Upper lobe of left lung (tissue), 6 donors: ENCODE results near the gene PLCL2. TPM values are rescaled to one million over a fixed set of nuclear protein-coding genes. Genes with fewer than 3 reads are reported as not detected.

ENCODE experiments used
- ATAC-seq, 2 donors: fragments of 200-7000 bp; cut with Tn5 transposase; one replicate each; pipeline ENCODE4 v1.9.1; 2022; ENCODE audit warnings: mild to moderate bottlenecking in 2 of 2, moderate library complexity in 2 of 2; ENCODE audit not compliant: low FRiP score in 2 of 2
- DNase-seq, 2 donors: peaks; one replicate each; pipeline ENCODE4 v3.0.0-alpha.2; 2019 to 2020
- H3K27ac ChIP-seq, 4 donors: fragments of 200-600 bp; sonication (generic); one replicate each; pipeline ENCODE4 v1.5.1; 2016 to 2019
- H3K27me3 ChIP-seq, 4 donors: fragments of 200-600 bp; sonication (generic); one replicate each; pipeline ENCODE4 v1.5.1; 2017 to 2019
- H3K36me3 ChIP-seq, 4 donors: fragments of 200-600 bp; sonication (generic); one replicate each; pipeline ENCODE4 v1.5.1; 2016 to 2019
- H3K4me1 ChIP-seq, 4 donors: fragments of 200-600 bp; sonication (generic); one replicate each; pipeline ENCODE4 v1.5.1; 2018 to 2019
- H3K4me3 ChIP-seq, 4 donors: fragments of 200-600 bp; sonication (generic); one replicate each; pipeline ENCODE4 v1.5.1; 2017 to 2019; ENCODE audit warnings: mild to moderate bottlenecking in 2 of 4, moderate library complexity in 1 of 4
- H3K9me3 ChIP-seq, 4 donors: fragments of 200-600 bp; sonication (generic); one replicate each; pipeline ENCODE4 v1.5.1; 2018 to 2019
- EP300 ChIP-seq, 4 donors: sonication (generic); formaldehyde crosslinking; IDR thresholded peaks; one replicate each; pipeline ENCODE4 v1.5.1; 2017; ENCODE audit warnings: antibody characterized with exemption in 4 of 4, control low read depth in 2 of 4
- POLR2A ChIP-seq, 4 donors: fragments of 450-650 bp; IDR thresholded peaks; one replicate each; pipeline ENCODE4 v1.5.1; 2016 to 2017; ENCODE audit warnings: antibody characterized with exemption in 4 of 4, mild to moderate bottlenecking in 2 of 4
- POLR2AphosphoS5 ChIP-seq, 2 donors: sonication (generic); formaldehyde crosslinking; IDR thresholded peaks; one replicate each; pipeline ENCODE4 v1.5.1; 2017; ENCODE audit warnings: antibody characterized with exemption in 2 of 2
- WGBS, 2 donors: methylation state at CpG; one replicate each; pipeline ENCODE4 v1.1.5; 2017 to 2018; 5-methylcytosine and 5-hydroxymethylcytosine counted together
- total RNA-seq, 6 donors: library from RNA; depleted of rRNA in 4 of 6; stranded (reverse); fragments of >200 nt in 4 of 6; gene quantifications; one replicate each; pipeline versions ENCODE4 v1.1.0 to v1.2.1, GENCODE V29; 2016 to 2021
- TF ChIP-seq, protein P1 (sequence below), 6 experiments: fragments of 450-650 bp in 4 of 6; fragments of 200-600 bp in 2 of 6; sonication (generic) in 2 of 6; IDR thresholded peaks; one replicate each; pipeline ENCODE4 v1.5.1; 2016 to 2019; ENCODE audit warnings: antibody characterized with exemption in 6 of 6
- donor health status: DM: no; HTN: no; CAD: no; lungs with moderate emphysema.
- donor health status: DM: no; HTN: yes; CAD: no; lungs with severe emphysema.

PLCL2 gene
- total RNA-seq, 6 donors from 2014 or later = 6.5 to 15.8 (median 10.7) TPM

DNA sequence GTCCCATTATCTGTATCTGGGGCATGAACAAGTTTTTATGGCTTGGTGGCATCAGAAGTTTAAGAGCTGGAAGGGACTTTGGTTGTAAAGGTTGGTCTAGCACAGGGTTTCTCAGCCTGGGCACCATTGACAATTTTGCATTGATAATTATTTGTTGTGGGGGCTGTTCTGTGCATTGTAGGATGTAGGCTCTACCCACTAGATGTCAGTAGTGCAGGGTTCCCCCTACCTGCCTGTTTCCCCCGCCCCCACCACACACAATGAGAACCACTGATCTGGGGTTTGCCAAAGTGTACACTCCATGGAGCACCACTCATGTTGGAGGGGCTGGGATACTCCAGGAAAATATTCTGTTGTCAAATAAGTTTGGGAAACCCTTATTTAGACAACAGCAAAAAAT is 42.7 kb downstream of the PLCL2 start:
- H3K4me3 ChIP-seq = no peak overlapping the region
- TF ChIP-seq, protein P1, sequence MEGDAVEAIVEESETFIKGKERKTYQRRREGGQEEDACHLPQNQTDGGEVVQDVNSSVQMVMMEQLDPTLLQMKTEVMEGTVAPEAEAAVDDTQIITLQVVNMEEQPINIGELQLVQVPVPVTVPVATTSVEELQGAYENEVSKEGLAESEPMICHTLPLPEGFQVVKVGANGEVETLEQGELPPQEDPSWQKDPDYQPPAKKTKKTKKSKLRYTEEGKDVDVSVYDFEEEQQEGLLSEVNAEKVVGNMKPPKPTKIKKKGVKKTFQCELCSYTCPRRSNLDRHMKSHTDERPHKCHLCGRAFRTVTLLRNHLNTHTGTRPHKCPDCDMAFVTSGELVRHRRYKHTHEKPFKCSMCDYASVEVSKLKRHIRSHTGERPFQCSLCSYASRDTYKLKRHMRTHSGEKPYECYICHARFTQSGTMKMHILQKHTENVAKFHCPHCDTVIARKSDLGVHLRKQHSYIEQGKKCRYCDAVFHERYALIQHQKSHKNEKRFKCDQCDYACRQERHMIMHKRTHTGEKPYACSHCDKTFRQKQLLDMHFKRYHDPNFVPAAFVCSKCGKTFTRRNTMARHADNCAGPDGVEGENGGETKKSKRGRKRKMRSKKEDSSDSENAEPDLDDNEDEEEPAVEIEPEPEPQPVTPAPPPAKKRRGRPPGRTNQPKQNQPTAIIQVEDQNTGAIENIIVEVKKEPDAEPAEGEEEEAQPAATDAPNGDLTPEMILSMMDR (IDR thresholded peaks at IDR 0.05) = no peak
- TF ChIP-seq EP300 (IDR thresholded peaks at IDR 0.05) (no peak), POLR2AphosphoS5 (IDR thresholded peaks at IDR 0.05) (no peak), POLR2A (IDR thresholded peaks at IDR 0.05) (no peak)
- no peak overlapping the region for H3K27ac ChIP-seq
- no peaks in the 10 kb centered on the region for H3K9me3 ChIP-seq
- no peaks in the 10 kb centered on the region for H3K36me3 ChIP-seq
- 83% methylated on average over 1 of the region's 1 CpG; no CpG with 5 or more reads in 1 of the 2 donors for WGBS, 2 donors
- H3K4me1 ChIP-seq = no peaks in the 10 kb centered on the region
- no peaks in the 10 kb centered on the region for H3K27me3 ChIP-seq
- no peak for DNase-seq
- no peak for ATAC-seq

DNA sequence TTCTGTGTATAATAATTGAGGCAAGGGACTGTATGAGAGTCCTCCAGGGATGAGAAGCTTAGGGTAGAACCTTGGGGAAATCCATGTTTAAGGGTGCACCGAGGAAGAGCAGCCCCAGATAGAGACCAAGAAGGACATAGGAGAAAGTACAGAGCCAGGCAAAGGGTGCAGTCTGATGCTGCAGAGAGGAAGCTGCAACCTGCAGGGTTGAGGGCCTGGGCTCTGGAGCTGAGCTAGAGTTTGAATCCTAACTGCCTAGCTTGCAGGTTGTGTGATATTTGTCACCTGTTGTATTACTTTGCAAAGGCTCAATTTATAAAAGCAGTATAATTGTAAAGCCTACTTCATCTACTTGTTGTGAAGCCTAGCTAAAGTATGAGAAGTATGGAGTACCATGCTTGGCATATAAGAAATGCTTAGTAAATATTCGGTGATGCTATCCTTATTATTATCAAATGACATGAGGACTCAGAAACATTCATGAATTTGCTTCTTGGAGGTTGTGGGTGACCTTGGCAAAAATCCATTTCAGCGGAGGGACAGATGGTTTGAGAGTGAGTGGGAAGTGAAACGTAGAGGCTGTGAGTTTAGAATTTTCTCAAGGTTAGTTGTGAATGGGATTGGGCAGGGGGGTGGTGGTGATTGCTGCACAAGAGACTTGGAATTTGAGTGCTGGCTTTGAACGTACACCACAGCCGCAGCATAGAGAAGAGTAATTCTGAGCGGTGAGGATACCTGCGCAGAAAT is 43.8 kb downstream of the PLCL2 start:
- H3K9me3 ChIP-seq = no peaks in the 10 kb centered on the region
- TF ChIP-seq POLR2A (IDR thresholded peaks at IDR 0.05) = no peak
- TF ChIP-seq, protein P1 (IDR thresholded peaks at IDR 0.05) = no peak
- TF ChIP-seq POLR2AphosphoS5 (IDR thresholded peaks at IDR 0.05) = no peak
- no peak for TF ChIP-seq EP300 (IDR thresholded peaks at IDR 0.05)
- WGBS, 2 donors = 59 to 60% methylated on average over 4 to 5 of the region's 8 CpGs
- H3K4me1 ChIP-seq = no peaks in the 10 kb centered on the region
- H3K27me3 ChIP-seq = no peaks in the 10 kb centered on the region
- DNase-seq (no peak), ATAC-seq (no peak)
- H3K27ac ChIP-seq = no peak overlapping the region
- H3K36me3 ChIP-seq = no peaks in the 10 kb centered on the region
- H3K4me3 ChIP-seq = no peak overlapping the region

DNA sequence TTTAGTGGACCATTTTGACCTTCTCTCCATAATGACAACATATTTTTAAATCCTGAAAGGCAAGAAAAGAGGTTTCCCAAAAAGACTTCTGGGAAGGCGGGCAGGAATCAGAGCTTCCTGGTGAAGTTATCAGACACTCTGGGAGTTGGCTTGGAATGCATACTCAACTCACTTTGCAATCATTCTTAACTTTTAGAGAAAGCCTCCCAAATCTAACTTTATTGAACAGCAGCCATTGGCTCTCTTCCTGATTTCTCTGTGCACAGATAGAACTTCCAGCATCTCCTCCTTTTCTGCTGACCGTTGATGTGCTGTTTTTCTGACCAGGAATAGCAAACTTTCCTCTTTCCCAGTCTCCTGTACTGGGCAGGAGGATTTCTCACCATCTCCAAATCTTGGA is 44.6 kb downstream of the PLCL2 start:
- Histone ChIP-seq H3K4me1 (peaks cover 0 to under 1% (median 0%) of the 10 kb centered on the region in 4 donors), H3K27me3 (no peaks in the 10 kb centered on the region), H3K4me3 (no peak overlapping the region), H3K27ac (no peak overlapping the region), H3K9me3 (no peaks in the 10 kb centered on the region), H3K36me3 (no peaks in the 10 kb centered on the region)
- no peak for DNase-seq
- WGBS, 2 donors = 78 to 91% methylated on average over 2 of the region's 2 CpGs
- TF ChIP-seq EP300 (IDR thresholded peaks at IDR 0.05) (no peak), POLR2A (IDR thresholded peaks at IDR 0.05) (no peak), POLR2AphosphoS5 (IDR thresholded peaks at IDR 0.05) (no peak)
- TF ChIP-seq, protein P1 (IDR thresholded peaks at IDR 0.05) = no peak
- peak in 1 of 2 donors; percentile 31 for ATAC-seq

DNA sequence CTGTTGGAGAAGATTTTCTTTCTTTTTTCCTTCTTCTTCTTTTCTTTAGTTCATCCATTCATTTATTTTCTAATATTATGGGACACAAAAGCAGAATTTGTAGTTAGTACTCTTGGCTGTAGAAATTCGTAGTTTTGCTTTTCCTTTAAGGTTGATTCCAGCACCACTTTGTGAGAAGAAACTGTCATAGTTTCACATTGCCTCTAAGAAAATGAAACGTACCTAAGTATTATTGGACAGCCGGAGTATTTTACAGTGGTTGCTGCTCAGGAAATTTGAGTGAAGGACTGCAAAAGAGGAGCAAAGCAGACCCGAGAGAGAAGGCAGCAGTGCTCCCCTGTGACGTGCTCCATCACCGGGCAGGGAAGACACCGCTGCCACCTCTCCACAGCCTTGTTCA is 48.1 kb downstream of the PLCL2 start:
- H3K36me3 ChIP-seq = no peaks in the 10 kb centered on the region
- no peak overlapping the region for H3K4me3 ChIP-seq
- 45 to 48% methylated on average over 7 of the region's 7 CpGs for WGBS, 2 donors
- no peaks in the 10 kb centered on the region for H3K27me3 ChIP-seq
- no peaks in the 10 kb centered on the region for H3K9me3 ChIP-seq
- TF ChIP-seq EP300 (IDR thresholded peaks at IDR 0.05) (no peak), POLR2A (IDR thresholded peaks at IDR 0.05) (no peak), POLR2AphosphoS5 (IDR thresholded peaks at IDR 0.05) (no peak)
- TF ChIP-seq, protein P1 (IDR thresholded peaks at IDR 0.05) = no peak
- H3K4me1 ChIP-seq = peaks cover 0 to 9% (median 0%) of the 10 kb centered on the region in 4 donors
- DNase-seq (no peak), ATAC-seq (no peak)
- H3K27ac ChIP-seq = no peak overlapping the region

DNA sequence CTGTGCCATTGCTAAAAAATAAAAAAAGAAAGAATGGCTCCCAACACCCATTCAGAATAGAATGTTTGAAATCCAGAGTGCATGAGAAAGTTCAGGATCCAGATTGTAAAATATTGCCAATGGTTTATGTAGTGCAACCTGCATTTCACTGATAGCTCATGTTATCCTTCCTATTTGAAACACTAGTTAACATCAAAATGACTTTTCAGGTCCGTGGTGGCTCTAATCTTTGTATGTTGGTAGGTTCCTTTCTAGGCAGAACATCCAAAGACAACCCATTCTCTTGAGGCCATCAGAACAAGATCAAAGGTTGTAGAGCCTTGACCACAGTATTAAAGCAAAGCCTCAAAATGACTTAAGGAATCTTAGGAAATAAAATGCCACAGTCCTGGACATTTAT is 51.0 kb downstream of the PLCL2 start:
- ATAC-seq (no peak), DNase-seq (no peak)
- peaks cover 0 to 9% (median 0%) of the 10 kb centered on the region in 4 donors for H3K4me1 ChIP-seq
- no peaks in the 10 kb centered on the region for H3K36me3 ChIP-seq
- TF ChIP-seq, protein P1 (IDR thresholded peaks at IDR 0.05) = no peak
- TF ChIP-seq EP300 (IDR thresholded peaks at IDR 0.05) = no peak
- TF ChIP-seq POLR2AphosphoS5 (IDR thresholded peaks at IDR 0.05) = no peak
- TF ChIP-seq POLR2A (IDR thresholded peaks at IDR 0.05) = no peak
- WGBS, 2 donors = 68 to 73% methylated on average over 1 of the region's 1 CpG
- no peaks in the 10 kb centered on the region for H3K27me3 ChIP-seq
- no peak overlapping the region for H3K27ac ChIP-seq
- no peaks in the 10 kb centered on the region for H3K9me3 ChIP-seq
- no peak overlapping the region for H3K4me3 ChIP-seq
